Measurements from ENCODE around the gene MB. TPM values are rescaled to one million over a fixed set of nuclear protein-coding genes. Genes with fewer than 3 reads are reported as not detected.

Gene MB
- polyA plus RNA-seq, 1 donor from 2014 or later = 0.51 TPM

- H3K4me2 ChIP-seq (ENCODE audit: low read length) = no peak overlapping the region
- no peaks in the 10 kb centered on the region for H3K9me2 ChIP-seq (ENCODE audit: insufficient read depth, low read length)
- H3K36me3 ChIP-seq (ENCODE audit: insufficient read depth, low read length) = no peaks in the 10 kb centered on the region
- no peaks in the 10 kb centered on the region for H3K9me3 ChIP-seq (ENCODE audit: low read length)
- H3K4me3 ChIP-seq (ENCODE audit: low read length) = no peak overlapping the region
- TF ChIP-seq SMC3 (conservative IDR thresholded peaks at IDR 0.05; ENCODE audit: poor library complexity) = no peak
- TF ChIP-seq RAD21 (conservative IDR thresholded peaks at IDR 0.05) = no peak
- TF ChIP-seq REST (IDR thresholded peaks at IDR 0.05; ENCODE audit: borderline replicate concordance) = no peak
- no peak for TF ChIP-seq EP300 (conservative IDR thresholded peaks at IDR 0.05; ENCODE audit: poor library complexity, severe bottlenecking)
- TF ChIP-seq TAF1 (IDR thresholded peaks at IDR 0.05; ENCODE audit: low read depth) = no peak
- no peak for TF ChIP-seq CTCF (IDR thresholded peaks at IDR 0.05; ENCODE audit: poor library complexity, severe bottlenecking)
- no peak for TF ChIP-seq EZH2 (IDR thresholded peaks at IDR 0.05; ENCODE audit: borderline replicate concordance, insufficient read depth, low read length, poor library complexity, severe bottlenecking)
- TF ChIP-seq MXI1 (conservative IDR thresholded peaks at IDR 0.05; ENCODE audit: poor library complexity, severe bottlenecking) = no peak
- no peak for TF ChIP-seq POLR2AphosphoS5 (IDR thresholded peaks at IDR 0.05)
- H3K27me3 ChIP-seq (ENCODE audit: insufficient read depth, low read depth, low read length) = no peaks in the 10 kb centered on the region
- H3K79me2 ChIP-seq (replicated peaks; ENCODE audit: insufficient read depth, low read length) = no peaks in the 10 kb centered on the region
- no peaks in the 10 kb centered on the region for H3F3A ChIP-seq (ENCODE audit: insufficient read depth, low read length, poor library complexity, severe bottlenecking)
- H3K27ac ChIP-seq (ENCODE audit: low read length) = no peak overlapping the region
- no peak overlapping the region for H2AFZ ChIP-seq (ENCODE audit: low read depth, low read length)
- H3K9ac ChIP-seq (ENCODE audit: low read length) = no peak overlapping the region
- H4K20me1 ChIP-seq (ENCODE audit: insufficient read depth) = no peaks in the 10 kb centered on the region
Measured at GRCh38 chr22:35609261-35609660, 7.9 kb downstream of the MB start.

GRCh38 chr22:35608088-35608487 is 9.0 kb downstream of the MB start:
- H3F3A ChIP-seq (ENCODE audit: insufficient read depth, low read length, poor library complexity, severe bottlenecking) = no peaks in the 10 kb centered on the region
- no peak overlapping the region for H3K9ac ChIP-seq (ENCODE audit: low read length)
- no peaks in the 10 kb centered on the region for H3K27me3 ChIP-seq (ENCODE audit: insufficient read depth, low read depth, low read length)
- no peaks in the 10 kb centered on the region for H3K9me3 ChIP-seq (ENCODE audit: low read length)
- H3K4me3 ChIP-seq (ENCODE audit: low read length) = no peak overlapping the region
- no peaks in the 10 kb centered on the region for H4K20me1 ChIP-seq (ENCODE audit: insufficient read depth)
- no peaks in the 10 kb centered on the region for H3K79me2 ChIP-seq (replicated peaks; ENCODE audit: insufficient read depth, low read length)
- H3K4me2 ChIP-seq (ENCODE audit: low read length) = no peak overlapping the region
- TF ChIP-seq SMC3 (conservative IDR thresholded peaks at IDR 0.05; ENCODE audit: poor library complexity) = no peak
- TF ChIP-seq RAD21 (conservative IDR thresholded peaks at IDR 0.05) = no peak
- no peak for TF ChIP-seq POLR2AphosphoS5 (IDR thresholded peaks at IDR 0.05)
- TF ChIP-seq EP300 (conservative IDR thresholded peaks at IDR 0.05; ENCODE audit: poor library complexity, severe bottlenecking) = no peak
- TF ChIP-seq CTCF (IDR thresholded peaks at IDR 0.05; ENCODE audit: poor library complexity, severe bottlenecking) = no peak
- TF ChIP-seq EZH2 (IDR thresholded peaks at IDR 0.05; ENCODE audit: borderline replicate concordance, insufficient read depth, low read length, poor library complexity, severe bottlenecking) = no peak
- TF ChIP-seq REST (IDR thresholded peaks at IDR 0.05; ENCODE audit: borderline replicate concordance) = no peak
- no peak for TF ChIP-seq TAF1 (IDR thresholded peaks at IDR 0.05; ENCODE audit: low read depth)
- no peak for TF ChIP-seq MXI1 (conservative IDR thresholded peaks at IDR 0.05; ENCODE audit: poor library complexity, severe bottlenecking)
- H3K36me3 ChIP-seq (ENCODE audit: insufficient read depth, low read length) = no peaks in the 10 kb centered on the region
- H2AFZ ChIP-seq (ENCODE audit: low read depth, low read length) = no peak overlapping the region
- H3K27ac ChIP-seq (ENCODE audit: low read length) = no peak overlapping the region
- H3K9me2 ChIP-seq (ENCODE audit: insufficient read depth, low read length) = no peaks in the 10 kb centered on the region

Measured in neural cell (in vitro differentiated cells).